Measurements from ENCODE around the gene PLCB1.
"Not testable (repeated sequence)": the region's sequence is repeated elsewhere in the genome, so short reads cannot be mapped to it uniquely, and the experiment has no call there.

PLCB1 gene

DNA sequence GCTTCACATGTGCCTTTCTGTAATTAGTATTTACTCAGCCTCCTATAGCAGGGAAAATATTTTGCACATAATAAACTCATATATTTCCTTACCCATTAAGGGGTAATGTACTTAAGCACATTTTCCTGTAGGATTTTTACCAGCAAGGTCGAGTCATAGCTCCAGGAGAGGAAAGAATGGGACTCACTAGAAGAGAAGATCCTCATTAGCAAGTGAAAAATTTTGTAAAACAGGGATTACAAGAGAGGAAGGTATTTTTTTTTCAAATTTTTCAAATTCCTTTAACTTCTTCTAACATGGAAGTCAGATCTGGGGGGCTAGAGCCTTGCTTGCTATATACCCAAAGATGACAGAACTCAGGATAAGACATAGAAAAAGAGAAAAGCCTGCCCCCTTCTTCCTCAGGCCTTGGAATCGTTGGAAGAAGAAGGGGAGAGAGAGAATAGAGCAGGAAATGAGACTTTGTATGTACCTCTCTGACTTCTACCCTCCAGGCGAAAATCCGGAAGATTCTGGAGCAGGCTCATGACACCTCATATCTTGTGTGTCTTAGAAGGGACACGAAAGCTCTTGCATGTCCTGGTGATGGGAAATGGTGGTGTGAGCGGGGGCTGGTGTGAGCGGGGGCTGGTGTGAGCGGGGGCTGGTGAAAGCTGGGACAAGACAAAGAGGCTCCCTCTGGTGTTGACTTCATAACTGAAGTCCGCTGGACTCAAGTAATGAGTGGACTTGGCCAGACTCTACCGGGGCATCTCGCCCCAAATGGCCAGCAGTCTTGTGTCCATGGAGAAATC lies 679.9 kb downstream of the PLCB1 start:
- Histone ChIP-seq H3K27ac (no peak overlapping the region), H3K4me1 (ENCODE audit: control insufficient read depth in 1 of 2, insufficient read depth in 1 of 2, low read depth in 1 of 2, low read length in 1 of 2) (no peaks in the 10 kb centered on the region), H3K9me3 (no peaks in the 10 kb centered on the region), H3K27me3 (no peaks in the 10 kb centered on the region), H3K36me3 (no peaks in the 10 kb centered on the region), H3K4me3 (ENCODE audit: low read depth in 1 of 2, low read length in 1 of 2) (no peak overlapping the region)
- TF ChIP-seq, protein P1, sequence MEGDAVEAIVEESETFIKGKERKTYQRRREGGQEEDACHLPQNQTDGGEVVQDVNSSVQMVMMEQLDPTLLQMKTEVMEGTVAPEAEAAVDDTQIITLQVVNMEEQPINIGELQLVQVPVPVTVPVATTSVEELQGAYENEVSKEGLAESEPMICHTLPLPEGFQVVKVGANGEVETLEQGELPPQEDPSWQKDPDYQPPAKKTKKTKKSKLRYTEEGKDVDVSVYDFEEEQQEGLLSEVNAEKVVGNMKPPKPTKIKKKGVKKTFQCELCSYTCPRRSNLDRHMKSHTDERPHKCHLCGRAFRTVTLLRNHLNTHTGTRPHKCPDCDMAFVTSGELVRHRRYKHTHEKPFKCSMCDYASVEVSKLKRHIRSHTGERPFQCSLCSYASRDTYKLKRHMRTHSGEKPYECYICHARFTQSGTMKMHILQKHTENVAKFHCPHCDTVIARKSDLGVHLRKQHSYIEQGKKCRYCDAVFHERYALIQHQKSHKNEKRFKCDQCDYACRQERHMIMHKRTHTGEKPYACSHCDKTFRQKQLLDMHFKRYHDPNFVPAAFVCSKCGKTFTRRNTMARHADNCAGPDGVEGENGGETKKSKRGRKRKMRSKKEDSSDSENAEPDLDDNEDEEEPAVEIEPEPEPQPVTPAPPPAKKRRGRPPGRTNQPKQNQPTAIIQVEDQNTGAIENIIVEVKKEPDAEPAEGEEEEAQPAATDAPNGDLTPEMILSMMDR (IDR thresholded peaks at IDR 0.05), result no peak

GRCh38 chr20:8812817-8813216 lies 680.8 kb downstream of the PLCB1 start:
- no peaks in the 10 kb centered on the region for H3K4me1 ChIP-seq (ENCODE audit: control insufficient read depth in 1 of 2, insufficient read depth in 1 of 2, low read depth in 1 of 2, low read length in 1 of 2)
- no peaks in the 10 kb centered on the region for H3K9me3 ChIP-seq
- H3K36me3 ChIP-seq, result no peaks in the 10 kb centered on the region
- TF ChIP-seq, protein P1 (IDR thresholded peaks at IDR 0.05), result no peak
- H3K4me3 ChIP-seq (ENCODE audit: low read depth in 1 of 2, low read length in 1 of 2), result no peak overlapping the region
- no peak overlapping the region for H3K27ac ChIP-seq
- no peaks in the 10 kb centered on the region for H3K27me3 ChIP-seq

DNA sequence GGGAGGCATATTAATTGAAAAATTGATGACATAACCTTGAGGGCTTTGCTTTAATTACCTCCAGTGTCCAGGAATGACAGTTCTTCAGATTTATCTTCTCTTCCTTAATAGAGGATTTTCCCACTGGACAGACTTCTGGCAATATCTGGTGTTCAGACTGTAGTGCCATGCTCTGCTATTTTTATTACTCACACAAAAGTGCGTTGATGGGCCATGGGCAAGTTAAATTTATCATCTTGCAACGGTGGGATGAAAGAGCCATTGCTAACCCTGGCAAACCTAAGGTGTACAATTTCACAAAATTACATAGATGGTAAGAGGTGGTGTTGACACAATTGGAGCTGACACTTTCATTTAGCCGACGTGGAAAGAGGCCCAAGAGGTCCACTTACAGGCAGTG lies 683.1 kb downstream of the PLCB1 start:
- Histone ChIP-seq H3K4me1 (ENCODE audit: control insufficient read depth in 1 of 2, insufficient read depth in 1 of 2, low read depth in 1 of 2, low read length in 1 of 2) (no peaks in the 10 kb centered on the region), H3K27ac (no peak overlapping the region), H3K4me3 (ENCODE audit: low read depth in 1 of 2, low read length in 1 of 2) (no peak overlapping the region), H3K27me3 (no peaks in the 10 kb centered on the region), H3K36me3 (no peaks in the 10 kb centered on the region), H3K9me3 (no peaks in the 10 kb centered on the region)
- TF ChIP-seq, protein P1 (IDR thresholded peaks at IDR 0.05), result no peak

GRCh38 chr20:8829256-8829655 lies 697.2 kb downstream of the PLCB1 start:
- no peaks in the 10 kb centered on the region for H3K9me3 ChIP-seq
- TF ChIP-seq, protein P1 (IDR thresholded peaks at IDR 0.05), result no peak
- H3K27ac ChIP-seq, result no peak overlapping the region
- no peak overlapping the region for H3K4me3 ChIP-seq (ENCODE audit: low read depth in 1 of 2, low read length in 1 of 2)
- H3K27me3 ChIP-seq, result no peaks in the 10 kb centered on the region
- H3K36me3 ChIP-seq, result no peaks in the 10 kb centered on the region
- H3K4me1 ChIP-seq (ENCODE audit: control insufficient read depth in 1 of 2, insufficient read depth in 1 of 2, low read depth in 1 of 2, low read length in 1 of 2), result no peaks in the 10 kb centered on the region

DNA sequence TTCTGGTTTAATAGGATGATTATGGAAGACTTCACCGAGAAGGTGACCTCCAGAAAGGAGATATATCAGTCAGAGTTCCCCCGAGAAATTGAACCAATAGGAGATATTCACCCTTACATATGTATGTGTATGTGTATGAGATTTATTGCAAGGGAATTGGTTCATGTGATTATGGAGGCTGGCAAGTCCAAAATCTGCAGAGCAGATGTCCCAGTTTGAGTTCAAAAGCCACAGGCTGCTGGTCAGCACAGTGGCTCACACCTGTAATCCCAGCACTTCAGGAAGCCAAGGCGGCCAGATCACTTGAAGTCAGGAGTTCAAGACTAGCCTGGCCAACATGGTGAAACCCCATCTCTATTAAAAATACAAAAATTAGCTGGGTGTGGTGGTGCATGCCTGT lies 702.2 kb downstream of the PLCB1 start:
- H3K36me3 ChIP-seq; H3K9me3 ChIP-seq; H3K27ac ChIP-seq; H3K4me3 ChIP-seq (ENCODE audit: low read depth in 1 of 2, low read length in 1 of 2); H3K4me1 ChIP-seq (ENCODE audit: control insufficient read depth in 1 of 2, insufficient read depth in 1 of 2, low read depth in 1 of 2, low read length in 1 of 2); H3K27me3 ChIP-seq: not testable (repeated sequence)

DNA sequence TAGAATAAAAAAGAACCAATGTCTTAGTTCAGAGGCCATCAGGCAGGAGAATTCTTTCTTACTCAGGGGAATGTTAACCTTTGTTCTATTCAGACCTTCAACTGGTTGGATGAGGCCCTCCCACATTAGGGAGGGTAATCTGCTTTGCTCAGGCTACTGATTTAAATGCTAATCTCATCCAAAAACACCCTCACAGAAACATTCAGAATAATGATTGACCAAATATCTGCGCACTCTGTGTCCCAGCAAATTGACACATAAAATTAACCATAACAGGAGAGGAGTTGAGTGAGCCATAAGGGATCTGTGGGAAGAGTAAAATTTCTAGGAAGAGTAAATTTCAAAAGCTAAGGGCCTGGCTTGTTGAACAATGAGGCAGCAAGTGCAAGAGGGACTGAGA lies 702.8 kb downstream of the PLCB1 start:
- H3K9me3 ChIP-seq, result no peaks in the 10 kb centered on the region
- H3K27me3 ChIP-seq, result no peaks in the 10 kb centered on the region
- no peaks in the 10 kb centered on the region for H3K4me1 ChIP-seq (ENCODE audit: control insufficient read depth in 1 of 2, insufficient read depth in 1 of 2, low read depth in 1 of 2, low read length in 1 of 2)
- no peak overlapping the region for H3K27ac ChIP-seq
- TF ChIP-seq, protein P1 (IDR thresholded peaks at IDR 0.05), result no peak
- no peak overlapping the region for H3K4me3 ChIP-seq (ENCODE audit: low read depth in 1 of 2, low read length in 1 of 2)
- no peaks in the 10 kb centered on the region for H3K36me3 ChIP-seq

All from neutrophil (primary cell).